ENCODE data around the gene IGFBP7. TPM values are rescaled to one million over a fixed set of nuclear protein-coding genes. Genes with fewer than 3 reads are reported as not detected.

The IGFBP7 gene
- total and polyA plus RNA-seq, 2 experiments from 2014 or later, result 951 to 1,359 TPM

DNA sequence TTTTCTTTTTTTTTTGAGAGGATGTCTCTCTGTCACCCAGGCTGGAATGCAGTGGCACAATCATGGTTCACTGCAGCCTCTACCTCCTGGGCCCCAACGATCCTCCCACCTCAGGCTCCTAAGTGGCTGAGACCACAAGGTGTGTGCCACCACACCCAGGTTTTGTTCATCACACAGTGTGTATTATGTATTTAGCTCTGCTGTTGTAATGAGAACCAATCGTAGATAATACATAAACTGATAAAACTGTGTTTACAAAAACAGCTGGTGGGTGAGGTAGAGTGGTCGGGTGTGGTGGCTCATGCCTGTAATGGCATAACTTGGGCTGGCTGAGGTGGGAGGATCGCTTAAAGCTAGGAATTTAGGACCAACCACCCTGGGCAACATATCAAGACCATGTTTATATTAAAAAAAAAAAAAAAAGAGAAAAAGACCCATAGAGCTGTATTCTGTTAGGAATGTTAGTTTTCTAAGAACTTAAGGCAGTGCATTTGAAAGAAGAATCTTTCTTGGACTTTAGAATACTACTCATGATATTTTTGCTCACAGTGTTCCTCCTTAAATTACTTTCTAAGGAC is 96.6 kb downstream of the IGFBP7 start:
- no peak overlapping the region for H3K4me2 ChIP-seq (ENCODE audit: unreplicated experiment)
- no peak overlapping the region for H3K4me3 ChIP-seq
- no peak overlapping the region for H3K27ac ChIP-seq
- no peaks in the 10 kb centered on the region for H3K4me1 ChIP-seq (ENCODE audit: insufficient read depth)
- H3K36me3 ChIP-seq (ENCODE audit: low read depth), result peaks cover 66% of the 10 kb centered on the region
- TF ChIP-seq EZH2phosphoT487 (IDR thresholded peaks at IDR 0.05; ENCODE audit: insufficient read depth, low read depth) (no peak), EZH2 (IDR thresholded peaks at IDR 0.05; ENCODE audit: insufficient read depth, poor library complexity, severe bottlenecking) (no peak)
- no peak overlapping the region for H3K9ac ChIP-seq
- H3K9me3 ChIP-seq (ENCODE audit: low read depth), result no peaks in the 10 kb centered on the region
- no peaks in the 10 kb centered on the region for H4K20me1 ChIP-seq (ENCODE audit: insufficient read depth)
- no peak overlapping the region for H2AFZ ChIP-seq
- H3K79me2 ChIP-seq (ENCODE audit: insufficient read depth), result peaks cover 18% of the 10 kb centered on the region
- no peaks in the 10 kb centered on the region for H3K9me2 ChIP-seq (ENCODE audit: insufficient read depth)
- no peak for DNase-seq
- WGBS, 2 experiments (ENCODE audit: low coverage in 1 of 2, low lambda C conversion rate in 2 of 2, missing lambda C conversion rate in 2 of 2), result 78 to 80% methylated on average over 4 of the region's 4 CpGs
- in situ Hi-C loops (cut with MboI), result no loop called here
- H3K27me3 ChIP-seq (replicated peaks; ENCODE audit: insufficient read depth), result no peaks in the 10 kb centered on the region
- H3F3A ChIP-seq (ENCODE audit: insufficient read depth), result peaks cover 20% of the 10 kb centered on the region

GRCh38 chr4:56999751-57000150 is 110.4 kb downstream of the IGFBP7 start:
- in situ Hi-C loops (cut with MboI), result no loop called here
- 96 to 100% methylated on average over 1 of the region's 1 CpG for WGBS, 2 experiments (ENCODE audit: low coverage in 1 of 2, low lambda C conversion rate in 2 of 2, missing lambda C conversion rate in 2 of 2)

DNA sequence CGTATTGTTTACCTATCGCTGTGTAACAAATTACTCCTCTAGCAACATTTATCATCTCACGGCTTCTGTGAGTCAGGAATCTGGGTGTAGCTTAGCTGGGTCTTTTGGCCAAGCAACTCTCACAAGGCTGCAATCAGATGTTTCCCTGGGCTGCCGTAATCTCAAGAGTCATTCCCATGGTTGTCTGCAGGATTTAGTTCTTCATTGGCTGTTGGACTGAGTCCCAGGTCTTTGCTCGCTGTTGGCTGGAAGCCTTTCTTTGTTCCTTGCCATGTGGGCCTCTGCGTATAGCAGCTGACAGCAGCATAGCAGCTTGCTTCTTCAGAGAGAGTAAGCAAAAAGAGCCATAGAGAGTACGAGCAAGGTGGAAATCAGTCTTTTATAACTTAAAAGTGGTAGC is 114.7 kb downstream of the IGFBP7 start:
- Histone ChIP-seq H3K36me3 (ENCODE audit: low read depth) (peaks cover 59% of the 10 kb centered on the region), H3K9me3 (ENCODE audit: low read depth) (no peaks in the 10 kb centered on the region), H3K4me2 (ENCODE audit: unreplicated experiment) (peak overlapping the region; percentile 37), H3K27ac (peak overlapping the region; percentile 96), H3K79me2 (ENCODE audit: insufficient read depth) (peaks cover 77% of the 10 kb centered on the region), H3K27me3 (replicated peaks; ENCODE audit: insufficient read depth) (no peaks in the 10 kb centered on the region), H4K20me1 (ENCODE audit: insufficient read depth) (no peaks in the 10 kb centered on the region; the same call in 1 of the 2 replicates), H3K4me3 (no peak overlapping the region), H3F3A (ENCODE audit: insufficient read depth) (peaks cover 27% of the 10 kb centered on the region), H2AFZ (no peak overlapping the region), H3K9me2 (ENCODE audit: insufficient read depth) (no peaks in the 10 kb centered on the region), H3K4me1 (ENCODE audit: insufficient read depth) (peaks cover 9% of the 10 kb centered on the region), H3K9ac (peak overlapping the region; percentile 68)
- WGBS, 2 experiments (ENCODE audit: low coverage in 1 of 2, low lambda C conversion rate in 2 of 2, missing lambda C conversion rate in 2 of 2), result 14 to 21% methylated on average over 7 of the region's 7 CpGs
- TF ChIP-seq EZH2phosphoT487 (IDR thresholded peaks at IDR 0.05; ENCODE audit: insufficient read depth, low read depth) (no peak), EZH2 (IDR thresholded peaks at IDR 0.05; ENCODE audit: insufficient read depth, poor library complexity, severe bottlenecking) (no peak)
- peak; percentile 94 for DNase-seq
- in situ Hi-C loops (cut with MboI), result no loop called here

More at GRCh38 chr4:56999751-57000150, 110.4 kb downstream of the IGFBP7 start:
- H3K27ac ChIP-seq, result no peak overlapping the region
- H3K4me3 ChIP-seq, result no peak overlapping the region
- H3F3A ChIP-seq (ENCODE audit: insufficient read depth), result peaks cover 11% of the 10 kb centered on the region
- no peak for DNase-seq
- peaks cover 48% of the 10 kb centered on the region for H3K36me3 ChIP-seq (ENCODE audit: low read depth)
- H3K9me3 ChIP-seq (ENCODE audit: low read depth), result no peaks in the 10 kb centered on the region
- H3K9me2 ChIP-seq (ENCODE audit: insufficient read depth), result no peaks in the 10 kb centered on the region
- no peak overlapping the region for H2AFZ ChIP-seq
- peaks cover 9% of the 10 kb centered on the region for H3K4me1 ChIP-seq (ENCODE audit: insufficient read depth)
- H3K4me2 ChIP-seq (ENCODE audit: unreplicated experiment), result no peak overlapping the region
- H3K79me2 ChIP-seq (ENCODE audit: insufficient read depth), result peaks cover 66% of the 10 kb centered on the region
- no peaks in the 10 kb centered on the region for H3K27me3 ChIP-seq (replicated peaks; ENCODE audit: insufficient read depth)
- no peak for TF ChIP-seq EZH2phosphoT487 (IDR thresholded peaks at IDR 0.05; ENCODE audit: insufficient read depth, low read depth)
- no peak for TF ChIP-seq EZH2 (IDR thresholded peaks at IDR 0.05; ENCODE audit: insufficient read depth, poor library complexity, severe bottlenecking)
- H3K9ac ChIP-seq, result no peak overlapping the region
- no peaks in the 10 kb centered on the region; the same call in 1 of the 2 replicates for H4K20me1 ChIP-seq (ENCODE audit: insufficient read depth)

- Histone ChIP-seq H3K9ac (no peak overlapping the region), H3K36me3 (ENCODE audit: low read depth) (peaks cover 71% of the 10 kb centered on the region), H3K9me2 (ENCODE audit: insufficient read depth) (no peaks in the 10 kb centered on the region), H3F3A (ENCODE audit: insufficient read depth) (peaks cover 22% of the 10 kb centered on the region), H3K27me3 (replicated peaks; ENCODE audit: insufficient read depth) (no peaks in the 10 kb centered on the region), H3K4me2 (ENCODE audit: unreplicated experiment) (no peak overlapping the region), H3K4me3 (no peak overlapping the region), H3K79me2 (ENCODE audit: insufficient read depth) (peaks cover 87% of the 10 kb centered on the region), H3K27ac (no peak overlapping the region), H3K9me3 (ENCODE audit: low read depth) (no peaks in the 10 kb centered on the region), H2AFZ (no peak overlapping the region), H4K20me1 (ENCODE audit: insufficient read depth) (peaks cover 8% of the 10 kb centered on the region; the same call in 1 of the 2 replicates), H3K4me1 (ENCODE audit: insufficient read depth) (peaks cover 5% of the 10 kb centered on the region)
- TF ChIP-seq EZH2 (IDR thresholded peaks at IDR 0.05; ENCODE audit: insufficient read depth, poor library complexity, severe bottlenecking) (no peak), EZH2phosphoT487 (IDR thresholded peaks at IDR 0.05; ENCODE audit: insufficient read depth, low read depth) (no peak)
- peak; percentile 22 for DNase-seq
- WGBS, 2 experiments (ENCODE audit: low coverage in 1 of 2, low lambda C conversion rate in 2 of 2, missing lambda C conversion rate in 2 of 2), result 95 to 97% methylated on average over 6 of the region's 6 CpGs
- in situ Hi-C loops (cut with MboI), result no loop called here
Observed at GRCh38 chr4:56990109-56990905, 119.9 kb downstream of the IGFBP7 start.
